GM18861 (cell line): ENCODE measurements around the gene TMEM141.

ENCODE experiments used
- ATAC-seq: cut with Tn5 transposase; IDR thresholded peaks from one replicate; pipeline ENCODE4 v1.9.1; 2021; ENCODE audit not compliant: unreplicated experiment

The TMEM141 gene

DNA sequence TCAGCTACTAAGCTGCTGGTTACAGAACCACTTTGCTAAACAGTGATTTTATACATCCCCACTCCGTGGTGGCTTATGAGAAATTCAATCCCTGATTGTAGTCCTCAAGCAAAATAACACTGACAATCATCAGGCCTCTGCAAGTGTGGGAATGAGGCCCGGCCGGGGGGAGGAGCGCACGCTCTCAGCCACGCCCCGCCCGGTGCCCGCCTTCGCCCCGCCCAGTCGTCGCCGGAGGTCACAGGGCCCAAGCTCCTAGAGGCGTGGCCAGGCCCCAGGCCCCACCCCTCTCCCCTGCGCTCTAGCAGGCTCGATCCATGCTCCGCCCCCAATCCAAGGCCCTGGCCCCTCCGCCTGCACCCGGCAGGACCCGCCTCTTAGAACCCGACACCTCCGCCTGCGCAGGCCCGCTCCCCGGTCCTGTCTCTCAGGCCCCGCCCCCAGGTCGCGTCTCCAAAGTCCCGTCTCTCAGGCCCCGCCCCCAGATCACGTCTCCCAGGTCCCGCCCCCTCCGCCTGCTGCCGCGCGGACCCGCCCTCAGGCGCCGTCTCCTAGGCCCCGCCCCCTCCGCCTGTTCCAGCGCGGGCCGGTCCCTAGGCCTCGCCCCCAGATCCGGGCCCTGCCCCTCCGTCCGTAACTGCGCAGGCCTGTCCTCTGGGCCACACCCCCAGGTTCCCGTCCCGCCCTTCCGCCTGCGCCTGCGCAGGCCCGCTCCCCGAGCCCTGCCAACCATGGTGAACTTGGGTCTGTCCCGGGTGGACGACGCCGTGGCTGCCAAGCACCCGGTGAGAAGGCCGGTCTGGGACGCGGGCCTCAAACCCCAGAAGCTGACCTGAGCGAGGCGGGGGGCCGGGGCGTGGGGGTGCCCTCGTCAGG, at the start of gene TMEM141:
TSS of gene TMEM141 (plus strand) at position 705 of the 876 bp plus-strand sequence. CDS start at position 732, 27 bp downstream.
- ATAC-seq = peak; percentile 65

GRCh38 chr9:136741883-136742571, 49.1 kb upstream of the TMEM141 start:
- no peak for ATAC-seq

DNA sequence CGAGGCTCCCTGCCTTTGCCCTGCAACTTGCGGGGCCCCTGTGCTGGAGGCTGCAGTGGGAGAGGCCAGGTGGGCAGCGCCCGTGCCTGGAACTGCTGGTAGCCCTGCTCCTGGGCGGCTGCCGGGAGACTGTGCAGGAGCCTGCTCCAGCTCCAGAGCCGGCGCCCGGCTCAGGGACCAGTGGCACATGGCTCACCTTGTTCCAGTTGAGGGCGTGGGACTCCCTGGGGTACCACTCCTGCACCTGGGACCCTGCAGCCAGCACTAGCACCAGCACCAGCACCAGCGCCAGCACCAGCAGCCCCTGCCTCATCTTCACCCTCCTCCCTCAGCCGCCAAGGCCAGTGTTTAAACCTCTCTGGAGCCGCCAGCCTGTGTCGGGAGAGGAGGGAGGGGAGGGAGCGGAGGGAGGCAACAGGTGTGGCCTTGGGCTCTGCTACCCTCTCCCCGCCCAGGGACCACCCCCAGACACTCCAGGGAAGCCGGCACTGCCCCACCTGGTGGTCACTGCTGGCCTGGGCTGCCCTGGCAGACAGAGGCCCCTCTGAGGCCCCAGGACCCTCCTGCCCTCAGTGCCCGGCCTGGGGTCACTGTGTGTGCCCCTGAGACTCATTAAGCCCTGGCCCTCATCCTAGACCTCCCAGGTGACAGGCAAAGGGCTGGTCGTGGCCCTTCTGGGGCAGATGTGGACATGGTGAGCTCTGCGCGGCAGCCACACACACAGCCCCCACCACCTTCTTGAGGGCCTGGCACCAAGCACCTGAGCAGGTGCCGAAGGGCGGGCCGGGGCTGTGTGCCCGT, 48.4 kb upstream of the TMEM141 start, which contains the start of gene LCN10:
TSS of gene LCN10 (minus strand) at position 350 of the 801 bp plus-strand sequence. CDS start at position 313, 37 bp downstream.
- no peak for ATAC-seq

GRCh38 chr9:136743639-136744211, 47.4 kb upstream of the TMEM141 start:
- ATAC-seq = no peak

- ATAC-seq = no peak
Observed at GRCh38 chr9:136744773-136745172, 46.4 kb upstream of the TMEM141 start.

DNA sequence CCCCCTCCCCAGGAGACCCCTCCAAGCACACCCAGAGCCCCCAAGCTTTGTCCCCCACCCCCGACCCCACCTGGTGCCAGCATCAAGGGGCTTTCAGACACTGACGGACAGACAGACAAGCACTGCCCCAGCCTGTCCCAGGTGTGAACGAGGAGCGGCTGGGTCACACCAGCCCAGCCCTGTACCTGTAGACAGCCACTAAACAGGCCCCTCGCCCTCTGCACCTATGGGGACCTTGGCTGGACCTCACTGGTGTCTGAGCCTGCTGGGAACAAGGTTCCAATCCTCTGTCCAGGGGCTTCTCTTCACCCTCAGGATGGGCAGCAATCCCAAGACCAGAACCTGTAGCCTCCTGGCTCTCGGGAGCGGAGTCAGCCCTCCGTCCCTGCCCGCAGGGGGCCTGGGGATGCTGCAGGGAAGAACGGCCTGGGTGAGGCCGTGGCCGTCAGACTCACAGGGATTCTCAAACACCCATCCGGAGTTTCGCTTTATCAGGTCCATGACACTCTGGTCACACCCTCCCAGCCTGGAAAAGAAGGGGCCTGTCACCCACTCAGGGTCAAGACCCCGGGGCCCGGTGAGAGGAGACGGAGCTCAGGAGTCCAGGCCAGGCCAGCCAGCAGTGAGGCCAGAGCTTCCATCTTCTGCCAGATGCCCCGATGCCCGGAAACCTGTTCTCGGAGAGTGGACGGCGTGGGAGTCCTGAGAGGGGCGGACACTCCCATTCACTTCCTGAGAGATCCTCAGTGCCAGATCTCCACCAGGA, 45.6 kb upstream of the TMEM141 start:
- ATAC-seq = no peak

DNA sequence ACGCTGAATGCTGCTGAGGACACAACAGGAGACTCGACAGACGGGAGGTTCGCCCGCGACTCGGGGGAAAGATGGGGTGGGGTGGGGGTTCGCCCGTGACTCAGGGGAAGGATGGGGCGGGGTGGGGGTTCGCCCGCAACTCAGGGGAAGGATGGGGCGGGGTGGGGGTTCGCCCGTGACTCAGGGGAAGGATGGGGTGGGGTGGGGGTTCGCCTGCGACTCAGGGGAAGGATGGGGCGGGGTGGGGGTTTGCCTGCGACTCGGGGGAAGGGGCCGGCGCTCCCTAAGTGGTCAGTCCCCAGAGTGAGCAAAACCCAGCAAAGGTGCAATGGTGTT, 45.0 kb upstream of the TMEM141 start:
- no peak for ATAC-seq

DNA sequence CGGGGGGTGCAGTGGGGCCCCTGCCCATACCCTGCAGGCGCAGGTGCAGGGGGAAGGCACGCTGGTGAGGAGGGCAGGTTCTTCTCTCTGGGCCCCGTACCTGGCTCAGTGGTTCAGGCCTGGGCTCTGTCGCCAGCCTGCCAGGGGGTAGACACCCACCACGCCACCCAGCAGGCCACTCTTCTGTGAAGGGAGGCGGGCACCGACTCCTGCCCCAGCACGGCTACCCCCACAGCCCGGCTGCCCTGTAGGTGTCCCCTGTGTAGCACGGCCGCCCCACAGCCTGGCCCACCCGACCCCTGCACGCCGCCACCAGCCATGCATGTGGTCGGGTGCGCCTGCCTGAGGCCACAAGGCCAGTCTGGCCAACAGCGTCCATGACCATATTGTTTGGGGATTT, 44.5 kb upstream of the TMEM141 start:
- no peak for ATAC-seq

GRCh38 chr9:136747161-136748060, 43.7 kb upstream of the TMEM141 start:
- no peak for ATAC-seq

GRCh38 chr9:136748201-136748600, 42.9 kb upstream of the TMEM141 start, which contains the start of gene LCN6:
Gene LCN6 (minus strand): TSS chr9:136748525. CDS start chr9:136748483, 42 bp downstream.
- ATAC-seq = no peak

GRCh38 chr9:136748666-136749611, 42.2 kb upstream of the TMEM141 start:
- no peak for ATAC-seq

DNA sequence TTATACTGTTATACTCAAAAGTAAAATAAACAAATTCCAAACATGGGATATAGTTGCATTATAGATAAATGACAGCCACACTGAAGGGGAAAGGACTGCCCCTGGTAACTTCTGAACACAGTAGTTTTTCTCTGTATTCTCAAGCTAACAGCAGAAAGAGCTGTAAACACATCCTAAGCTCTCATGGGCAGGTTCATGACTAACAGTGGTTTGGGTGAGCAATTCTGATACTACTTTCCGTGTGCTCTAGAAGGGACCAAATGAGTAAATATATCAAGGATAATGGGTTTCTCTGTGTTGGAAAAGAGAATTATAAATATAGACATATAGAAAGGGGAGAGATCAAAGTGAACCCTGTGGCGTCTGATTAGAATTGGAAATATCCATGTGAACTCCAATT, 40.6 kb upstream of the TMEM141 start:
- ATAC-seq = no peak

- ATAC-seq = no peak
Observed at GRCh38 chr9:136751244-136751643, 39.9 kb upstream of the TMEM141 start.

GRCh38 chr9:136751814-136752213, 39.3 kb upstream of the TMEM141 start:
- ATAC-seq = no peak

- ATAC-seq = no peak
Observed at GRCh38 chr9:136753371-136754058, 37.6 kb upstream of the TMEM141 start.

GRCh38 chr9:136754059-136754572, 37.0 kb upstream of the TMEM141 start:
- ATAC-seq = no peak

GRCh38 chr9:136754626-136755301, 36.4 kb upstream of the TMEM141 start:
- ATAC-seq = no peak
